Right hindlimb (tissue), 1 donor: ENCODE measurements around the gene AHI1.
"Not testable (repeated sequence)": the region's sequence is repeated elsewhere in the genome, so short reads cannot be mapped to it uniquely, and the experiment has no call there.

Source experiments
- DNase-seq: peaks from one replicate; pipeline ENCODE4 v3.0.0-alpha.2; 2018

Gene AHI1

DNA sequence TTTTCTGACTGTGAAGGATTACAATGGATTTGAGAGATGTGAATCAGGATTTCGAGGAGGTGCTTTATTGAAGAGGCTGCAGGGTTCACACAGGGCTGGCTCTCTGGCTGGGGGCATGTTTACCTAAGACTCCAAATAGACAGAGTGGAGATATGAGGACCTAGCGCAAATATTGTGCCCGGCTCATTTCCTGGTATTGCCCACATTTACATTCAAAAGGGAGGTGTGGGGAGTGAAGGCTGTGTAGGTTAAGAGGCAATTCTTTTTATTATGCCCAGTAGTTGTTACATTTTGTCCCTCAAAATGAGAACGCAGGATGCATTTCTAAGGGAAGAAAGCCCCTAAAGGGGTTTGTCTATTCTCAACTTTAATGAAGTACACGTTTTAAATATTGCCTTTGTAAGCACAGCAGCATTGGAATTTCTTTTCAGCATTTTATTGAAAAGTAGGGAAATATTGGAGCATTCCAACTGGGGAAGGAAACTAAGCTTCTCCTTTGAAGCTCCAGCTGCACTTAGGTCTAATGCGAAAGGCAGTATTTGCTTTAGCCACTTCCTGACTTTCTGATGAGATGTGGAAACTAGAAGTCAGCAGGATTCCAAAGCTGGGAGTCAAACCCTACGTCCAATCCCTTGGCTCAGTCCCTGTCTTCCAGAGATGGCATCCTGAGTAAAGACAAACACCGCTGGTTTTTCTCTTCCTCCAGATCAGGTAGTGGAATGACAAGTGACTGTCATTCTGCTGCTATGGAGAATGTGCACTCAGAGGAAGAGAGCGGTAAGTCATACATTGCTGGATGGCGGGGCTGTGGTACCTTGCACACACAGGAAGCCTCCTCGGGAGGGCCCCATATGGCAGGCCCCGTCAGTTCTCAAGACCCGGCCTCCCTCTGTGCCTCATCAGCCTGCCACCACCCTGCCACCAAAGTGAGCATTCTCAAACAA lies 245.8 kb downstream of the AHI1 start:
- no peak for DNase-seq

- no peak for DNase-seq
These were observed 246.6 kb downstream of the AHI1 start for GRCh38 chr6:135250751-135251497.

DNA sequence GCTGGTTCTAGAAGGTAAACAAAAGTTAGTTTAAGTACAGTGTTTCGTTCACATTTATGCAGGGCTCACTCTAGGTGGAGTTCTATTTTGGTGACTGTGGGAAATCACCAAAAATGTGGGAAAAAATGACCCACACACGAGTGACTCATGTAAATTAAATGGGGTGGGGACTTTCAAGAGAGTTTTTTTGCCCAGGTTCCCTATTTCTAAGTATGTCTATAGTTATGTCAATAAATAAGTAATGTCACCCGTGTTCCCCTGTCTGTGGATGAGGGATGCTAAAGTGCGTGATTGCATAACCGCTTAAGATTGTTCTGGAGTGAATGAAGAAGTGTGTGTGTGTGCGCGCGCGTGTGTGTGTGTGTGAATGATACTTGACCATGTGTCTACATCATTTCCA lies 247.3 kb downstream of the AHI1 start:
- no peak for DNase-seq

DNA sequence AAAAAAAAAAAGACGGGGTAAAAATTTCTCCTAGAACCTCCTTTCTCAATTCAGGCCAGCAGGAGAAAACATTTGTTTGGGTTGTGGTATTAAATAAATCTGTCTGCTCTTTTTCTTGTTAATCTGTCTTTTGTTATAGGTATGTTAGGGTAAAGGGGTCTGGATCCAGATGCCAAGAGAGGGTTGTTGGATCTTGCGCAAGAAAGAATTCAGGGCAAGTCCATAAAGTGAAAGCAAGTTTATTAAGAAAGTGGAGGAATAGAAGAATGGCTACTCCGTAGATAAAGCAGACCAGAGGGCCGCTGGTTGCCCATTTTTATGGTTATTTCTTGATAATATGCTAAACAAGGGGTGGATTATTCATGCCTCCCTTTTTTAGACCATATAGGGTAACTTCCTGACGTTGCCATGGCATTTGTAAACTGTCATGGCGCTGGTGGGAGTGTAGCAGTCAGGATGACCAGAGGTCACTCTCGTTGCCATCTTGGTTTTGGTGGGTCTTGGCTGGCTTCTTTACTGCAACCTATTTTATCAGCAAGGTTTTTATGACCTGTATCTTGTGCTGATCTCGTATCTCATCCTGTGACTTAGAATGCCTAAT lies 251.0 kb downstream of the AHI1 start:
- DNase-seq, result not testable (repeated sequence)

GRCh38 chr6:135244805-135245204 lies 252.7 kb downstream of the AHI1 start:
- DNase-seq, result no peak

GRCh38 chr6:135243871-135244796 lies 253.4 kb downstream of the AHI1 start:
- DNase-seq, result no peak

DNA sequence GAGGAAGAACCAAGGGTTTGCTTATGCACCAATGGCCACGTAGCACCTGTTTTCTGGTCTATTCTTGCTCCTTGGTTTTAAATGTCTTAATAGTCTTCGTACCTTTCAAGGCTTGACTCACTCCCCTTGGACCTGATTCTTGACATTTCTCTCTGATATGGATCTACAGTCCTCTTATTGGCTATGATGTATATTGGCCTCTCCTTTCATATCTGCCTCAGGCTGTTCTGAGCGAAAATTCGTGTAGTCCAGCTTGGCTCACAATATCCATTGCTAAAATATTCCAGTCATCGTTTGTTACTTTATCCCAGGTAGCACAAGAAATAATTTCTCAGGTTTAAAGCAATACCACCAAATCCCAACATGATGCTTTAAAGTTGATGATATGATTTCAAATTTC lies 256.8 kb downstream of the AHI1 start:
- DNase-seq, result no peak

DNA sequence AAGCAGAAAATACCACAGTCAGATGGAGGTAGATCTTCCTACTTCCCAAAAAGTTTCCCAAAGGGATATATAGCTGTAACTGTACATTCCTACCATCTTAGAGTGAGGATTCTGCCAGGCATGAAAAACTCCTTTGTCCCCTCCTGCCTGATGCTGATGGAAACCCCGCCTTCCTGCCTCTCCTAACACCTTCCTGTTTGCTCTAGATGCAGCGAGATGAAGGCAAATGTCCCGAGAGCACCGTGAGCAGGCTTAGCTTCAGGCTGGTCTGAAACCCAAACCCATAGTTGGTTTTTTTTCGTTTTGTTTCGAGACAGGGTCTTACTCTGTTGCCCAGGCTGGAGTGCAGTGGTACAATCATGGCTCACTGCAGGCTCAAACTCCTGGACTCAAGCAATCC lies 260.8 kb downstream of the AHI1 start:
- no peak for DNase-seq

GRCh38 chr6:135236319-135236718 lies 261.2 kb downstream of the AHI1 start:
- DNase-seq, result no peak

DNA sequence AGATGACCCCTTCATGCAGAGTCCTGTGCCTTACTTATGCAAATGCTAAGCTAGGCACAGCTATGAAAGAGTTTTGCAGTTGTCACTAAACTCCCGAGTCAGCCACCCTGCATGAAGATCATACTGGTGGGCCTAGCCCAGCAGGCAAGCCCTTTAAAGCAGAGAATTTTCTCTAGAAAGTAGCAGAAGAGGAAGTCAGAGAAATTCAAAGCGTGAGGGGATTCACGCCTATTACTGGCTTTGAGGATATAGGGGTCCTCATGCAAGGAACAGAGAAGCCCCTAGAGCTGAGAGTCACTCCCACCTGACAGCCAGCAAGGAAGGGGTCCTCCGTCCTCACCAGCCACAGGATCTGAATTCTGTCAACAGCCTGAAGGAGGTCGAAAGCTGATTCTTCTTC lies 261.8 kb downstream of the AHI1 start:
- no peak for DNase-seq

DNA sequence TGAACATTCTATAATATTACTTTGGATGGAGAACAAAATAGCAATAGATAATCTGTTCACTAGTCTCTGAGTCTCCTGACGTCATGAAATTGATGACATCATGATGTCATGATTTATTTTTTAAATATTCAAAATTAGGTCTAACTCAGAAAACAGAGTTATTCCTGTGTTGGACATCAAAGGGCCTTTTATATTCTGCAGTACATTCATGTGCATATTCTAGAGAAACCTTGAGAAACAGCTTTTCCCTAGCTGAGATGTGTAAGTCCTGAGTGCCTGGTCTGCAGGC lies 263.1 kb downstream of the AHI1 start:
- no peak for DNase-seq

- no peak for DNase-seq
These were observed 263.7 kb downstream of the AHI1 start for GRCh38 chr6:135233686-135234491.
